Progenitor cell of endocrine pancreas (in vitro differentiated cells): ENCODE results near the gene PFDN1. TPM values are rescaled to one million over a fixed set of nuclear protein-coding genes. Genes with fewer than 3 reads are reported as not detected.

ENCODE experiments used
- DNase-seq: peaks from one replicate; pipeline ENCODE4 v3.0.0; 2021; ENCODE audit warnings: low spot score; ENCODE audit not compliant: unreplicated experiment
- H3K27ac Mint-ChIP-seq: 2 replicates; pipeline ENCODE4 v1.8.0; 2021; ENCODE audit warnings: mild to moderate bottlenecking, moderate library complexity, mixed read lengths
- H3K27me3 Mint-ChIP-seq: 2 replicates; pipeline ENCODE4 v1.8.0; 2021; ENCODE audit warnings: mixed read lengths
- H3K36me3 Mint-ChIP-seq: 2 replicates; pipeline ENCODE4 v1.8.0; 2022; ENCODE audit warnings: mixed read lengths; ENCODE audit not compliant: insufficient read depth
- H3K4me1 Mint-ChIP-seq: 2 replicates; pipeline ENCODE4 v1.8.0; 2021; ENCODE audit warnings: low read depth, mixed read lengths
- H3K4me3 Mint-ChIP-seq: 2 replicates; pipeline ENCODE4 v1.8.0; 2021; ENCODE audit warnings: low read depth, mild to moderate bottlenecking, moderate library complexity, mixed read lengths
- H3K9me3 Mint-ChIP-seq: 2 replicates; pipeline ENCODE4 v1.8.0; 2021; ENCODE audit warnings: low read depth, mixed read lengths
- CTCF ChIP-seq: fragments of 200-600 bp; sonication (generic); IDR thresholded peaks from one replicate; pipeline ENCODE4 v1.5.0; 2021; ENCODE audit warnings: antibody characterized with exemption, mild to moderate bottlenecking; ENCODE audit not compliant: unreplicated experiment
- total RNA-seq: library from RNA; stranded (reverse); gene quantifications from 2 replicates; pipeline ENCODE4 v1.2.1, GENCODE V29; 2021

PFDN1 gene
- total RNA-seq, 1 donor from 2014 or later: 65.1 TPM

DNA sequence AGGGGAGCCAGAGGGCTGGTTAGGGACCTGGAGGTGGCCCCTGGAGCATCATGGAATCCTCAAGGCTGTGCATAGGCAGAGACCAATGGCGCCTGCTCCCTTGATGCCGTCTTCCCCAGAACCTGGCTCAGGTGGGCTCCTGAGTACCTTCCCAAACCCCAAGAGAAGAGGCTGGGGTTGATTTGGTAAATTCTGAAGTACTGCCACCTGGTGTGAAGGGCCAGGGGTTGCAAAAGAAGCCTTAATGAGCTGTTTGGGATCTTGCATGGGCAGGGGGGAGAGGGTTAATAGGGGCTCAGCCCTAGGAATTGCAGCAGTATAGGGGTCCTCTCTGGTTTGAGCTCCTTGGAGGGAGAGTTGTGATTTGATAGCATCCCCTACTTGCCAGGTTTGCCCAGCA, 75.9 kb downstream of the PFDN1 start:
- no peak overlapping the region for H3K4me3 Mint-ChIP-seq
- TF ChIP-seq CTCF: no peak
- H3K27me3 Mint-ChIP-seq: no peaks in the 10 kb centered on the region
- H3K9me3 Mint-ChIP-seq: no peaks in the 10 kb centered on the region
- DNase-seq: no peak
- H3K27ac Mint-ChIP-seq: no peak overlapping the region
- H3K36me3 Mint-ChIP-seq: no peaks in the 10 kb centered on the region
- H3K4me1 Mint-ChIP-seq: no peaks in the 10 kb centered on the region

DNA sequence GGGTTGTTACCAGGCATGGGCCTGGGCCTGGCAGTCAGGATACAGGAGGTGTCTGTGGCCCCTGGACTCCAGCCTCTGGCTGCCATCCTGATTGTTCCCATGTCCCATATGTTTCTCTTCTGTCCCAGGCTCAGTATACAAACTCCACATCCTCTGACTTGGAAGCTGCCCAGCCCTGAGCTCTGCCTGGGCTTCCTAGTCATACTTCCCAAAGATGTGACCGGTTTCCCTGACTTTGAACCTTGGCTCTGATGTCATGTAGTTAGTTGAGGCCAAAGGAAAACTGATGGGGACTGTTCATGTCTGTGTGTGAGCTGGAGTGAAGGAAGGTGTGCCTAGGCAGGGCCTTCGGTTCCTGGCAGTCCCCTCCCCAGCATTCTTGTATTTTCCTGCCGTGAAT, 77.5 kb downstream of the PFDN1 start:
- Mint-ChIP-seq H3K27ac (no peak overlapping the region), H3K4me3 (no peak overlapping the region), H3K9me3 (no peaks in the 10 kb centered on the region), H3K27me3 (no peaks in the 10 kb centered on the region), H3K4me1 (peaks cover 5% of the 10 kb centered on the region), H3K36me3 (no peaks in the 10 kb centered on the region)
- no peak for DNase-seq
- no peak for TF ChIP-seq CTCF

DNA sequence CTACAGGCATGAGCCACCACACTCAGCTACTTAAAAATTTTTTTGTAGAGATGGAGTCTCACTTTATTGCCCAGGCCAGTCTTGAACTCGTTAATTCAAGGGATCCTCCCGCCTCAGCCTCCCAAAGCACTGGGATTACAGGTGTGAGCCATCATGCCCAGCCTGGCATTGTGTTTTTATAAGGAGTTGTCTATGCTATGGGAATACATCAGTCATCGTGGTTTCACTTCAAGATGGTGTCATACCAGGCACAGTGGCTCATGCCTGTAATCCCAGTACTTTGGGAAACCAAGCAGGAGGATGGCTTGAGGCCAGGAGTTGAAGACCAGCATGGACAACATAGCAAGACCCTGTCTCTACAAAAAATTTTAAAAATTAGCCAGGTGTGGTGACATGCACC, 78.2 kb downstream of the PFDN1 start:
- TF ChIP-seq CTCF: no peak
- Mint-ChIP-seq H3K4me1 (peaks cover 12% of the 10 kb centered on the region), H3K27me3 (no peaks in the 10 kb centered on the region), H3K36me3 (no peaks in the 10 kb centered on the region), H3K4me3 (no peak overlapping the region), H3K27ac (no peak overlapping the region), H3K9me3 (no peaks in the 10 kb centered on the region)
- DNase-seq: no peak

DNA sequence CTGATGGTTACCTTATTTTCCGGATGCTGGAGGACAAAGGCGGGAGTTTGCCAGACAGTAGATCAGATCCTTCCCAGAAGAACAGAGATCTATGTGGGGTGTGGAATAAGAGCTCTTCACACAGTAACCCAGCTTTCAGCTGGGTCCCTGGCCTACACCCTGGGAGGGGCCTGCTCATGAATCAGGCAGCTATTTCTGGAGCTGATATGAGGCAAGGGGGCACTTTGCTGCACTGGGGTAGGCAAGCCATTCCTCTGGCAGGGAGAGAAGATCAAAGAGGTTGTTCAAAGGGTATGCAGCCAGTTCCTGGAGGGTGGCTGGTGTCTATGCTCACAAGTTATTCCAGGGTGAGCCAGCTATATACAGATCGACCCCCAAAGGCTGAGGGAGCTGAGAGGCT, 79.3 kb downstream of the PFDN1 start:
- Mint-ChIP-seq H3K4me1 (peaks cover 19% of the 10 kb centered on the region), H3K27ac (no peak overlapping the region), H3K27me3 (no peaks in the 10 kb centered on the region), H3K4me3 (no peak overlapping the region), H3K36me3 (no peaks in the 10 kb centered on the region), H3K9me3 (no peaks in the 10 kb centered on the region)
- DNase-seq: no peak
- no peak for TF ChIP-seq CTCF

- TF ChIP-seq CTCF: no peak
- H3K27ac Mint-ChIP-seq: no peak overlapping the region
- no peak for DNase-seq
- peaks cover 20% of the 10 kb centered on the region for H3K4me1 Mint-ChIP-seq
- no peaks in the 10 kb centered on the region for H3K9me3 Mint-ChIP-seq
- H3K36me3 Mint-ChIP-seq: no peaks in the 10 kb centered on the region
- no peaks in the 10 kb centered on the region for H3K27me3 Mint-ChIP-seq
- no peak overlapping the region for H3K4me3 Mint-ChIP-seq
Measured at GRCh38 chr5:140222416-140222815, 80.5 kb downstream of the PFDN1 start.
